Measurements from ENCODE around the gene KRTAP4-9. TPM values are rescaled to one million over a fixed set of nuclear protein-coding genes. Genes with fewer than 3 reads are reported as not detected.

Gene KRTAP4-9
- total and polyA plus RNA-seq, 9 of the 15 experiments (the other 6 are each of a cell fraction or from before 2014, with no cell fraction given), result not detected

- TF ChIP-seq SMARCC2 (IDR thresholded peaks at IDR 0.05; ENCODE audit: low read depth) (peak; percentile 52; the same call in 1 of the 2 replicates), SOX6 (IDR thresholded peaks at IDR 0.05) (0 out of 2 replicates have a peak, but pooled peaks have one; percentile 52), RNF2 (IDR thresholded peaks at IDR 0.05) (peak; percentile 66; the same call in 1 of the 2 replicates), SETDB1 (IDR thresholded peaks at IDR 0.05; ENCODE audit: low read length) (no peak), ZNF174 (CRISPR knock-in tag; IDR thresholded peaks at IDR 0.05) (no peak), ESRRA (IDR thresholded peaks at IDR 0.05; ENCODE audit: borderline replicate concordance, low read depth) (peak; percentile 93; the same call in 1 of the 2 replicates), HMBOX1 (IDR thresholded peaks at IDR 0.05) (peak; percentile 77), IRF9 (tag; IDR thresholded peaks at IDR 0.05) (peak; percentile 75), ATF1 (CRISPR knock-in tag; IDR thresholded peaks at IDR 0.05) (no peak), ATF1 (tag; IDR thresholded peaks at IDR 0.05) (peak; percentile 62), KLF6 (CRISPR knock-in tag; IDR thresholded peaks at IDR 0.05; ENCODE audit: borderline replicate concordance) (peak; percentile 37; the same call in 1 of the 2 replicates), CEBPB (tag; IDR thresholded peaks at IDR 0.05) (peak; percentile 91), MYC (IDR thresholded peaks at IDR 0.05; ENCODE audit: low read depth, low read length) (peak; percentile 73), MYC (CRISPR knock-in tag; IDR thresholded peaks at IDR 0.05; ENCODE audit: borderline replicate concordance, low read depth) (no peak), NR4A1 (CRISPR knock-in tag; IDR thresholded peaks at IDR 0.05) (no peak), NR4A1 (tag; IDR thresholded peaks at IDR 0.05) (0 out of 2 replicates have a peak, but pooled peaks have one; percentile 66), JUNB (CRISPR knock-in tag; conservative IDR thresholded peaks at IDR 0.05) (peak; percentile 89), CREM (IDR thresholded peaks at IDR 0.05; ENCODE audit: low read depth) (peak; percentile 36; the same call in 1 of the 2 replicates), GATAD2A (IDR thresholded peaks at IDR 0.05) (no peak), TEAD1 (CRISPR knock-in tag; IDR thresholded peaks at IDR 0.05) (peak in 1 of 2 experiments; percentile 71; a peak in 2 of 4 replicates), SMAD3 (CRISPR knock-in tag; conservative IDR thresholded peaks at IDR 0.05) (no peak), ZNF175 (CRISPR knock-in tag; IDR thresholded peaks at IDR 0.05; ENCODE audit: low read depth) (peak; percentile 72; the same call in 1 of the 2 replicates), E2F1 (CRISPR knock-in tag; IDR thresholded peaks at IDR 0.05) (no peak), TAL1 (IDR thresholded peaks at IDR 0.05) (peak; percentile 45; the same call in 1 of the 2 replicates), DPF2 (IDR thresholded peaks at IDR 0.05) (peak; percentile 73), ZNF507 (tag; conservative IDR thresholded peaks at IDR 0.05) (no peak), SMARCE1 (IDR thresholded peaks at IDR 0.05) (peak; percentile 86; the same call in 1 of the 2 replicates)
These were observed 39.2 kb upstream of the KRTAP4-9 start, which contains the start of gene KRTAP2-4 (continued) for GRCh38 chr17:41065829-41066624.
